ENCODE results near the gene SLC9B1.
"Not testable (repeated sequence)": the region's sequence is repeated elsewhere in the genome, so short reads cannot be mapped to it uniquely, and the experiment has no call there.

SLC9B1 gene

DNA sequence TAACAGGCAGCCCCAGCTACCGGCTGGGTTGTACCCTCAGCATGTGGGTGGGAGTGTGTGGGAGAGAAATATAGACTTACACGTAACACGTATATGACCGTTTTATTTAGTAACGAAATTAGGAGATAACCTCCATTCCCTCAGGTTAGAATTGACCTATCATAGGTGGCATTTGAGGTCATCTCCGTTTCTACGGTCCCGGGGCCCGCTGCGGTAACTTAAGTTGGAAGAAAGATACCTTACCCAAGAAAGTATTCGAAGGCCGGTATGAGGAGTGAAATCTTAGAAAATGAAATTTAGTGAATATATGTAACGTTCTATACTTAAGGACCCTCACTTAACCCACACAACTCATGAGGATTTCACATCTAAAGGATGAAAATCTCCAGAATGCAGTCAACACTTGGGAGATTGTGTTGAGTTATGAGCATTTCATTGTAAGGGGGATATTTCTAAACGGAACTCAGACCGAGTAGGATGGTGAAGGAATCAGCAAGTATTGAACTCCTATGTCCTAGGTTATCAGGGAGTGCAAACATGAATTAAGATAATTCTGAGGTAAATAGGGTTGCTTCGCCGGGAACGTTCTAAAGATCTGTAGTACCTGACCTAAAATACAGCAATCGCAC lies 149.8 kb downstream of the SLC9B1 start:
- DNase-seq: no peak

- peak; percentile 63 for DNase-seq
Observed at GRCh38 chr4:102868781-102869568, 150.5 kb downstream of the SLC9B1 start, which contains the start of gene CISD2. Gene CISD2, plus strand, starts transcription at chr4:102868992. Its CDS starts 93 bp downstream, at chr4:102869085.

DNA sequence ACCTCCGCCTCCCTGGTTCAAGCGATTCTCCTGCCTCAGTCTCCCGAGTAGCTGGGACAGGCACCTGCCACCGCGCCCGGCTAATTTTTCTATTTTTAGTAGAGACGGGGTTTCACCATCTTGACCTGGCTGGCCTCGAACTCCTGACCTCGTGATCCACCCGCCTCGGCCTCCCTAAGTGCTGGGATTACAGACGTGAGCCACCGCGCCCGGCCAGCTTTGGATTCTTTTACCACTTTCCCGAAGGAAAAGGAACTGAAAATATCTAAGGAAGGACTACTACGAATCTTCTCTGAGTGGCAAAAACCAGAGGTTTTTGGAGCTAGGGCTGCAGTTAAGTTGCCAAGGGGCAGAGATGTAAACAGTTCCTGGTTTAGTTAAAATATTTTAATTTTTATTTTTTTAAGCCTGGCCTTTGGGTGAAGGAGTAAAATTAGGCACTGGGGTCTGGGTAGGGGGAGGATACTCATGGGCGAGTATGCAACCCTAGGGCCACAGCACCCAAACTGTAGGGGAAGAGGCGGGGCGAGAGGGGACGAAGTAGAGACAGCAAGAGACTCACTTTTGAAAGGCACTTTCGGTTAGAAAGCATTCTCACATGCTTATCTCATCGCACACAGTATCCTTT lies 151.2 kb downstream of the SLC9B1 start:
- no peak for DNase-seq

- no peak for DNase-seq
Observed at GRCh38 chr4:102867278-102868152, 152.0 kb downstream of the SLC9B1 start.

- DNase-seq: not testable (repeated sequence)
Observed at GRCh38 chr4:102865327-102865726, 154.2 kb downstream of the SLC9B1 start.

DNA sequence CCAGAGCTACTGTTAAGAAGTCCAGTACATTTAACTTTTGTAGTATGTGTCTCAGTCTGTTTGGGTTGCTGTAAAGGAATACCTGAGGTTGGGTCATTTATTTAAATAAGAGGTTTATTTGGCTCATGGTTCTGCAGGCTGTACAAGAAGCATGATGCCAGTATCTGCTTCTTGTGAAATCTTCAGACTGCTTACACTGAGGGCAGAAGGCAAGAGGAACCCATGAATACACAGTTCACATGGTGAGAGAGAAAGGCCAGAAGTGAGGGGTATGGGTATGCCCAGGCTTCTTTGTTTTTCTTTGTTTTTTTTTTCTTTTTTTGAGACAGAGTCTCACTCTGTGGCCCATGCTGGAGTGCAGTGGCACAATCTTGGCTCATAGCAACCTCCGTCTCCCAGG lies 156.8 kb downstream of the SLC9B1 start:
- DNase-seq: no peak

DNA sequence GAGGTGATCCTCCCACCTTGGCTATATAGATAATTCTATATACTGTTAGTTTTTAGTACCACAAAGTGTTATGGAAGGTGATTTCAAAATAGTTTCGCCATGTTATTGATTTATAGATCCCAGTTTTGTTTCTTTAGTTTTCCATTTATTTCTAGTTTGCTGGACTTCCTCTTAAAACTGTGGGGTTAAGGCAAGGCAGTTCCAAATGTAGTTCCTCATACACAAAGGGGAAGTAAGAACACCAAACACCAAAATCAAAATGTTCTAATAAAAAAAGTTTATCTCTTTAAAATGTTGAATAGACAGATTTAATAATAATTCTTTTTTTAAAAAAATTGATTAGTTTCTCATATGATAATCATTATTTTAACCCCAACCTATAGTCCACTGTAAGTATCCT lies 157.5 kb downstream of the SLC9B1 start:
- DNase-seq: no peak

GRCh38 chr4:102860611-102861324 lies 158.7 kb downstream of the SLC9B1 start:
- no peak for DNase-seq

DNA sequence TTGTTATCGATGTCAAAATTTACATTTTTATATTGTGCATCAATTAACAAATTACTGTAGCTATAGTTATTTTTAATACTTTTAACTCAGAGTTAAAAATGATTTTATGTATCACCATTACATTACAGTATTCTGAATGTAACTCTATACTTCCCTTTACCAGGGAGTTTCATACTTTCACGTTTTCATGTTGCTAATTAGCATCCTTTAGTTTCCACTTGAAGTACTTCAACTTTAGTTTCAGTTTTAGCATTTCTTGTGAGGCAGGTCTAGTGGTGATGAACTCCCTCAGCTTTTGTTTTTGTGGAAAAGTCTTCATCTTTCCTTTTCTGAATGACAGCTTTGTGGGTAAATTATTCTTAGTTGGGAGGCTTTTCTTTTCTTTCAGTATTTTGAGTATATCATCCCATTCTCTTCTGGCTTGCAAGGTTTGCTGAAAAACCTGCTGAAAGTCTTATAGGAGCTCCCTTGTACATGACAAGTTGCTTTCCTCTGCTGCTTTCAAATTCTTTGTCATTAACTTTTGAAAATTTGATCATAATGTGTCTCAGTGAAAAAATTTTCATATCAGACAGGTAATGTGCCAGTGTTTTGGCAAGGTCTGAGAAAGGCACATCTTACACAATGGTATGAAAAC lies 160.6 kb downstream of the SLC9B1 start:
- DNase-seq: no peak
